Measurements from ENCODE around the gene MCTP1.

GRCh38 chr5:94769996-94770395, 514.9 kb downstream of the MCTP1 start:
- TF ChIP-seq, protein P1, sequence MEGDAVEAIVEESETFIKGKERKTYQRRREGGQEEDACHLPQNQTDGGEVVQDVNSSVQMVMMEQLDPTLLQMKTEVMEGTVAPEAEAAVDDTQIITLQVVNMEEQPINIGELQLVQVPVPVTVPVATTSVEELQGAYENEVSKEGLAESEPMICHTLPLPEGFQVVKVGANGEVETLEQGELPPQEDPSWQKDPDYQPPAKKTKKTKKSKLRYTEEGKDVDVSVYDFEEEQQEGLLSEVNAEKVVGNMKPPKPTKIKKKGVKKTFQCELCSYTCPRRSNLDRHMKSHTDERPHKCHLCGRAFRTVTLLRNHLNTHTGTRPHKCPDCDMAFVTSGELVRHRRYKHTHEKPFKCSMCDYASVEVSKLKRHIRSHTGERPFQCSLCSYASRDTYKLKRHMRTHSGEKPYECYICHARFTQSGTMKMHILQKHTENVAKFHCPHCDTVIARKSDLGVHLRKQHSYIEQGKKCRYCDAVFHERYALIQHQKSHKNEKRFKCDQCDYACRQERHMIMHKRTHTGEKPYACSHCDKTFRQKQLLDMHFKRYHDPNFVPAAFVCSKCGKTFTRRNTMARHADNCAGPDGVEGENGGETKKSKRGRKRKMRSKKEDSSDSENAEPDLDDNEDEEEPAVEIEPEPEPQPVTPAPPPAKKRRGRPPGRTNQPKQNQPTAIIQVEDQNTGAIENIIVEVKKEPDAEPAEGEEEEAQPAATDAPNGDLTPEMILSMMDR (IDR thresholded peaks at IDR 0.05): no peak
- TF ChIP-seq AR (CRISPR knock-in tag; IDR thresholded peaks at IDR 0.05): no peak
- no peak for TF ChIP-seq ELF4 (CRISPR knock-in tag; IDR thresholded peaks at IDR 0.05; ENCODE audit: low read depth)
- TF ChIP-seq ZNF317 (CRISPR knock-in tag; IDR thresholded peaks at IDR 0.05; ENCODE audit: borderline replicate concordance, low read depth): no peak
- no peak for TF ChIP-seq NR2C2 (CRISPR knock-in tag; IDR thresholded peaks at IDR 0.05)
- no peak for TF ChIP-seq CREM (CRISPR knock-in tag; IDR thresholded peaks at IDR 0.05)

Data from WTC11 (cell line).